Right lobe of liver (tissue), 4 donors: ENCODE measurements around the gene LHFPL4.

Source experiments
- POLR2A ChIP-seq: fragments of 450-650 bp; IDR thresholded peaks from one replicate; pipeline ENCODE4 v1.6.1; 2017; ENCODE audit warnings: antibody characterized with exemption, mild to moderate bottlenecking
- TF ChIP-seq, protein P1 (sequence below), 4 donors: fragments of 200-600 bp in 3 of 4; fragments of 450-650 bp in 1 of 4; IDR thresholded peaks; one replicate each; pipeline versions ENCODE4 v1.5.1 to v1.8.0; 2016 to 2022; ENCODE audit warnings: antibody characterized with exemption in 4 of 4, mild to moderate bottlenecking in 2 of 4
- donor health status: DM: no; HTN: no; CAD: no.
- donor health status: DM: no; HTN: no; CAD: no.
- donor health status: DM: no; HTN: yes; CAD: no.

DNA sequence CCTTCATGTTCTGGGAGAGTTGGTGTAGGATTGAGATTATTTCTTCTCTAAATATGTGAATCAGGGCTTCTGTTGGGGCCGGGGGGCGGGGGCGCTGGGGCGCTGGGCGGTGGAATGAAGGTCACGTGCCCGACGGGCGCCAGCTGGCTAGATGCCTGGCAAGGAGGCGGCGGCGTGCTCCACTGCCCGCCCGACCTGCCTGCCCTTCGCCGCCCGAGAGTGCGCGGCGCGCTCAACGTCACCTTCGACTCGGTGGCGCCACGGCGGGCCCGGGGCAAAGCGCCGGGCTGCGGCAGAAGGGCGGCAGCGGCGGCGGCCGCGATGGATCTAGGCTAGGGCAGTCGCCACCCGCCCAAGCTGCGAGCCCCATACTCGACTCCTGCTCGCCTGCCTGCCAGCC is 47.0 kb upstream of the LHFPL4 start:
- TF ChIP-seq, protein P1, sequence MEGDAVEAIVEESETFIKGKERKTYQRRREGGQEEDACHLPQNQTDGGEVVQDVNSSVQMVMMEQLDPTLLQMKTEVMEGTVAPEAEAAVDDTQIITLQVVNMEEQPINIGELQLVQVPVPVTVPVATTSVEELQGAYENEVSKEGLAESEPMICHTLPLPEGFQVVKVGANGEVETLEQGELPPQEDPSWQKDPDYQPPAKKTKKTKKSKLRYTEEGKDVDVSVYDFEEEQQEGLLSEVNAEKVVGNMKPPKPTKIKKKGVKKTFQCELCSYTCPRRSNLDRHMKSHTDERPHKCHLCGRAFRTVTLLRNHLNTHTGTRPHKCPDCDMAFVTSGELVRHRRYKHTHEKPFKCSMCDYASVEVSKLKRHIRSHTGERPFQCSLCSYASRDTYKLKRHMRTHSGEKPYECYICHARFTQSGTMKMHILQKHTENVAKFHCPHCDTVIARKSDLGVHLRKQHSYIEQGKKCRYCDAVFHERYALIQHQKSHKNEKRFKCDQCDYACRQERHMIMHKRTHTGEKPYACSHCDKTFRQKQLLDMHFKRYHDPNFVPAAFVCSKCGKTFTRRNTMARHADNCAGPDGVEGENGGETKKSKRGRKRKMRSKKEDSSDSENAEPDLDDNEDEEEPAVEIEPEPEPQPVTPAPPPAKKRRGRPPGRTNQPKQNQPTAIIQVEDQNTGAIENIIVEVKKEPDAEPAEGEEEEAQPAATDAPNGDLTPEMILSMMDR (IDR thresholded peaks at IDR 0.05), result no peak
- TF ChIP-seq POLR2A, result no peak
